Mononuclear cell (primary cell): ENCODE data around the gene CABP4. TPM values are rescaled to one million over a fixed set of nuclear protein-coding genes. Genes with fewer than 3 reads are reported as not detected.

ENCODE experiments used
- H3K27me3 ChIP-seq: 2 replicates; pipeline ENCODE4 v1.6.0; 2011; ENCODE audit warnings: low read length, control low read depth; ENCODE audit not compliant: insufficient read depth
- H3K4me1 ChIP-seq: 2 replicates; pipeline ENCODE4 v1.5.1; 2011; ENCODE audit warnings: mild to moderate bottlenecking, low read length, control low read depth; ENCODE audit not compliant: insufficient read depth
- H3K4me3 ChIP-seq: 2 replicates; pipeline ENCODE4 v1.5.1; 2011; ENCODE audit warnings: mild to moderate bottlenecking, low read length, moderate library complexity
- H3K9me3 ChIP-seq: 2 replicates; pipeline ENCODE4 v1.5.1; 2011; ENCODE audit warnings: low read depth, mild to moderate bottlenecking, control low read depth, low read length
- total RNA-seq: library from RNA; depleted of rRNA; stranded (reverse); fragments of >200 nt; gene quantifications from one replicate; pipeline ENCODE4 v1.2.3, GENCODE V29; 2012

CABP4 gene
- 2.6 TPM for total RNA-seq

- Histone ChIP-seq H3K4me1 (peaks cover 32% of the 10 kb centered on the region), H3K9me3 (no peaks in the 10 kb centered on the region), H3K4me3 (no peak within 1 kb of the TSS), H3K27me3 (no peaks in the 10 kb centered on the region)
These were observed at the start of gene CABP4 for GRCh38 chr11:67455054-67455453. Gene CABP4, plus strand, starts transcription at chr11:67455354. Its CDS starts 70 bp downstream, at chr11:67455424.

GRCh38 chr11:67405688-67406339 is 49.3 kb upstream of the CABP4 start:
- Histone ChIP-seq H3K27me3 (no peaks in the 10 kb centered on the region), H3K4me1 (peaks cover 92% of the 10 kb centered on the region), H3K9me3 (no peaks in the 10 kb centered on the region), H3K4me3 (no peak overlapping the region)

- no peaks in the 10 kb centered on the region for H3K27me3 ChIP-seq
- no peak overlapping the region for H3K4me3 ChIP-seq
- H3K9me3 ChIP-seq: no peaks in the 10 kb centered on the region
- peaks cover 96% of the 10 kb centered on the region for H3K4me1 ChIP-seq
These were observed 48.7 kb upstream of the CABP4 start for GRCh38 chr11:67406420-67406968.

GRCh38 chr11:67406969-67407687 is 48.0 kb upstream of the CABP4 start:
- peaks cover 100% of the 10 kb centered on the region for H3K4me1 ChIP-seq
- H3K27me3 ChIP-seq: no peaks in the 10 kb centered on the region
- H3K9me3 ChIP-seq: no peaks in the 10 kb centered on the region
- peak overlapping the region; percentile 8 for H3K4me3 ChIP-seq

GRCh38 chr11:67407688-67408163 is 47.4 kb upstream of the CABP4 start:
- no peaks in the 10 kb centered on the region for H3K9me3 ChIP-seq
- no peak overlapping the region for H3K4me3 ChIP-seq
- H3K4me1 ChIP-seq: peaks cover 100% of the 10 kb centered on the region
- no peaks in the 10 kb centered on the region for H3K27me3 ChIP-seq

GRCh38 chr11:67408437-67409200 is 46.5 kb upstream of the CABP4 start:
- Histone ChIP-seq H3K27me3 (no peaks in the 10 kb centered on the region), H3K9me3 (no peaks in the 10 kb centered on the region), H3K4me1 (peaks cover 100% of the 10 kb centered on the region), H3K4me3 (peak overlapping the region; percentile 36)

- Histone ChIP-seq H3K4me1 (peaks cover 100% of the 10 kb centered on the region), H3K27me3 (no peaks in the 10 kb centered on the region), H3K4me3 (peak overlapping the region; percentile 36), H3K9me3 (no peaks in the 10 kb centered on the region)
These were observed 45.9 kb upstream of the CABP4 start for GRCh38 chr11:67409261-67409666.

GRCh38 chr11:67409781-67410368 is 45.3 kb upstream of the CABP4 start:
- Histone ChIP-seq H3K9me3 (no peaks in the 10 kb centered on the region), H3K4me3 (peak overlapping the region; percentile 36), H3K27me3 (peaks cover 2% of the 10 kb centered on the region), H3K4me1 (peaks cover 98% of the 10 kb centered on the region)

- Histone ChIP-seq H3K9me3 (no peaks in the 10 kb centered on the region), H3K4me1 (peaks cover 96% of the 10 kb centered on the region), H3K4me3 (no peak overlapping the region), H3K27me3 (peaks cover 5% of the 10 kb centered on the region)
These were observed 44.8 kb upstream of the CABP4 start for GRCh38 chr11:67410369-67410831.

GRCh38 chr11:67410984-67411784 is 44.0 kb upstream of the CABP4 start:
- Histone ChIP-seq H3K9me3 (no peaks in the 10 kb centered on the region), H3K27me3 (peaks cover 5% of the 10 kb centered on the region), H3K4me3 (no peak overlapping the region), H3K4me1 (peaks cover 93% of the 10 kb centered on the region)

GRCh38 chr11:67411785-67412152 is 43.4 kb upstream of the CABP4 start:
- peaks cover 93% of the 10 kb centered on the region for H3K4me1 ChIP-seq
- H3K27me3 ChIP-seq: peaks cover 5% of the 10 kb centered on the region
- no peak overlapping the region for H3K4me3 ChIP-seq
- H3K9me3 ChIP-seq: no peaks in the 10 kb centered on the region

GRCh38 chr11:67412495-67413179 is 42.5 kb upstream of the CABP4 start:
- Histone ChIP-seq H3K9me3 (no peaks in the 10 kb centered on the region), H3K27me3 (peaks cover 5% of the 10 kb centered on the region), H3K4me3 (no peak overlapping the region), H3K4me1 (peaks cover 93% of the 10 kb centered on the region)

GRCh38 chr11:67413266-67413849 is 41.8 kb upstream of the CABP4 start:
- Histone ChIP-seq H3K9me3 (no peaks in the 10 kb centered on the region), H3K4me1 (peaks cover 93% of the 10 kb centered on the region)

More at GRCh38 chr11:67413266-67413849, 41.8 kb upstream of the CABP4 start:
- no peak overlapping the region for H3K4me3 ChIP-seq
- peaks cover 5% of the 10 kb centered on the region for H3K27me3 ChIP-seq
